ENCODE data around the gene ARL10.
"Not testable (repeated sequence)": the region's sequence is repeated elsewhere in the genome, so short reads cannot be mapped to it uniquely, and the experiment has no call there.

The ARL10 gene

GRCh38 chr5:176389135-176390123 is 24.1 kb downstream of the ARL10 start:
- DNase-seq: no peak

GRCh38 chr5:176391479-176391878 is 26.2 kb downstream of the ARL10 start:
- no peak for DNase-seq

GRCh38 chr5:176391999-176392398 is 26.7 kb downstream of the ARL10 start:
- DNase-seq: no peak

GRCh38 chr5:176392526-176392925 is 27.2 kb downstream of the ARL10 start:
- no peak for DNase-seq

GRCh38 chr5:176394096-176394495 is 28.8 kb downstream of the ARL10 start:
- DNase-seq: no peak

- no peak for DNase-seq
Measured at GRCh38 chr5:176394881-176395675, 29.8 kb downstream of the ARL10 start.

GRCh38 chr5:176396330-176396729 is 31.0 kb downstream of the ARL10 start:
- no peak for DNase-seq

GRCh38 chr5:176397736-176398420 is 32.6 kb downstream of the ARL10 start:
- DNase-seq: no peak

GRCh38 chr5:176400382-176401156 is 35.3 kb downstream of the ARL10 start:
- no peak for DNase-seq

- no peak for DNase-seq
Measured at GRCh38 chr5:176401281-176402205, 36.3 kb downstream of the ARL10 start.

- DNase-seq: no peak
Measured at GRCh38 chr5:176405656-176406435, 40.6 kb downstream of the ARL10 start.

GRCh38 chr5:176406436-176407052 is 41.3 kb downstream of the ARL10 start:
- no peak for DNase-seq

GRCh38 chr5:176407456-176408251 is 42.4 kb downstream of the ARL10 start:
- DNase-seq: no peak

GRCh38 chr5:176408252-176408573 is 42.9 kb downstream of the ARL10 start:
- DNase-seq: not testable (repeated sequence)

- DNase-seq: no peak
Measured at GRCh38 chr5:176408590-176408989, 43.3 kb downstream of the ARL10 start.

- DNase-seq: no peak
Measured at GRCh38 chr5:176409765-176410164, 44.5 kb downstream of the ARL10 start.

- no peak for DNase-seq
Measured at GRCh38 chr5:176410486-176411180, 45.3 kb downstream of the ARL10 start.

GRCh38 chr5:176412517-176413254 is 47.4 kb downstream of the ARL10 start:
- DNase-seq: no peak
